Nephron (organoid): ENCODE measurements around the gene KSR2.
A peak's percentile ranks its signal among the peaks of the same experiment; 100 is the strongest.

ENCODE experiments used
- H3K27ac Mint-ChIP-seq, 3 experiments: 2 replicates each; pipeline ENCODE4 v1.8.0; 2020; ENCODE audit warnings: mixed read lengths in 3 of 3, mild to moderate bottlenecking in 2 of 3, moderate library complexity in 1 of 3
- H3K27me3 Mint-ChIP-seq: 2 replicates; pipeline ENCODE4 v1.8.0; 2021; ENCODE audit warnings: low read depth, mild to moderate bottlenecking, moderate library complexity, mixed read lengths
- H3K36me3 Mint-ChIP-seq: 2 replicates; pipeline ENCODE4 v1.8.0; 2020; ENCODE audit warnings: low read depth, mixed read lengths
- H3K4me1 Mint-ChIP-seq: 2 replicates; pipeline ENCODE4 v1.8.0; 2020; ENCODE audit warnings: mixed read lengths
- H3K4me3 Mint-ChIP-seq, 3 experiments: 2 replicates each; pipeline ENCODE4 v1.8.0; 2020; ENCODE audit warnings: mild to moderate bottlenecking in 3 of 3, mixed read lengths in 3 of 3, moderate library complexity in 2 of 3
- H3K9me3 Mint-ChIP-seq: 2 replicates; pipeline ENCODE4 v1.8.0; 2020; ENCODE audit warnings: mixed read lengths
- TF ChIP-seq, protein P1 (sequence below), 3 experiments: fragments of 200-600 bp; sonication (generic); IDR thresholded peaks; one replicate each; pipeline ENCODE4 v1.5.0; 2021; ENCODE audit warnings: antibody characterized with exemption in 3 of 3; ENCODE audit not compliant: unreplicated experiment in 3 of 3

Gene KSR2

DNA sequence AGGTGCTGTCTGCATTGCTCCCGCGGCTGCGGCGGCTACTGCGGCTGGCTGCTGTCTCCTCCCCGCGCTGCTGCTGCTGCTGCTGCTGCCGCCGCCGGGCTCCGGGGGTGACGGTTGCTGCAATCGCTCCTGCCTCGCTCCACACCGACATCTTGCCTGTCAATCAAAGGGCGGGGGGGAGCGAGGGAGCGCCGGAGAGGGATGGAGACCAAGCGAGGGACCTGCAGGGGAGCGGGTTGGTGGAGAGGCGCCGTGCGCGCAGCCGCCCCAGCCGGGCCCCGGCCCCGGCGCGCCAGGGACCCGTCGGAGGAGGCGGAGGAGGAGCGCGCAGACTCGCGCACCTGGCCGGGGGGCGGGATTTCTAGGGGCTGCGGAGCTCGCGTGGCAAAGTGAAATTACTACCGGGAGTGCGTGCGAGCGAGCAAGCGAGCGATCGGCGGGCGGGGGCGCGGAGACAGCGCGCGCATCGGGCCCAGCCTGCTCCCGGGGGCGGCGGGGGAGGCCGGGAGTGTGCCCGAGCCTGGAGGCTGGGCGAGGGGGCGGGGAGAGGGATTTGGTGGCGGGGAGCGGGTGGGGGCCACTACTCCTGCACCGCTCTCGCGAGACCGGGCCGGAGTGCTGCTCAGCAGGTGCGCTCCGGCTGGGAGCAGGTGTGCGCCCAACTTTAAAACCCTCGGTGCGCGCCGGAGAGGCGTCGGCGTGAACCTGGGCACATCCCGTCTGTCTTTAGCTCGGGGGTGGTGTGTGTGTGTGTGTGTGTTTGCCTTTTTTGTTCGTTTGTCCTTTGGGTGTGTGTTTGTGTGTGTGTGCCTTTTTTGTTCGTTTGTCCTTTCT lies at the start of gene KSR2:
Gene KSR2 (minus strand): TSS at position 165 of the 834 bp plus-strand sequence. CDS start 735 bp downstream, outside the sequence.
- peaks cover 12% of the 10 kb centered on the region for H3K36me3 Mint-ChIP-seq
- peaks cover 4% of the 10 kb centered on the region for H3K4me1 Mint-ChIP-seq
- peak within 1 kb of the TSS in 2 of 3 experiments; percentile 53 to 91 for H3K27ac Mint-ChIP-seq
- peaks cover 91% of the 10 kb centered on the region for H3K27me3 Mint-ChIP-seq
- H3K9me3 Mint-ChIP-seq, result peaks cover 23% of the 10 kb centered on the region
- TF ChIP-seq, protein P1, sequence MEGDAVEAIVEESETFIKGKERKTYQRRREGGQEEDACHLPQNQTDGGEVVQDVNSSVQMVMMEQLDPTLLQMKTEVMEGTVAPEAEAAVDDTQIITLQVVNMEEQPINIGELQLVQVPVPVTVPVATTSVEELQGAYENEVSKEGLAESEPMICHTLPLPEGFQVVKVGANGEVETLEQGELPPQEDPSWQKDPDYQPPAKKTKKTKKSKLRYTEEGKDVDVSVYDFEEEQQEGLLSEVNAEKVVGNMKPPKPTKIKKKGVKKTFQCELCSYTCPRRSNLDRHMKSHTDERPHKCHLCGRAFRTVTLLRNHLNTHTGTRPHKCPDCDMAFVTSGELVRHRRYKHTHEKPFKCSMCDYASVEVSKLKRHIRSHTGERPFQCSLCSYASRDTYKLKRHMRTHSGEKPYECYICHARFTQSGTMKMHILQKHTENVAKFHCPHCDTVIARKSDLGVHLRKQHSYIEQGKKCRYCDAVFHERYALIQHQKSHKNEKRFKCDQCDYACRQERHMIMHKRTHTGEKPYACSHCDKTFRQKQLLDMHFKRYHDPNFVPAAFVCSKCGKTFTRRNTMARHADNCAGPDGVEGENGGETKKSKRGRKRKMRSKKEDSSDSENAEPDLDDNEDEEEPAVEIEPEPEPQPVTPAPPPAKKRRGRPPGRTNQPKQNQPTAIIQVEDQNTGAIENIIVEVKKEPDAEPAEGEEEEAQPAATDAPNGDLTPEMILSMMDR (IDR thresholded peaks at IDR 0.05; ENCODE audit: unreplicated experiment in 3 of 3), result no peak
- peak within 1 kb of the TSS; percentile 83 to 92 (median 87) for H3K4me3 Mint-ChIP-seq

DNA sequence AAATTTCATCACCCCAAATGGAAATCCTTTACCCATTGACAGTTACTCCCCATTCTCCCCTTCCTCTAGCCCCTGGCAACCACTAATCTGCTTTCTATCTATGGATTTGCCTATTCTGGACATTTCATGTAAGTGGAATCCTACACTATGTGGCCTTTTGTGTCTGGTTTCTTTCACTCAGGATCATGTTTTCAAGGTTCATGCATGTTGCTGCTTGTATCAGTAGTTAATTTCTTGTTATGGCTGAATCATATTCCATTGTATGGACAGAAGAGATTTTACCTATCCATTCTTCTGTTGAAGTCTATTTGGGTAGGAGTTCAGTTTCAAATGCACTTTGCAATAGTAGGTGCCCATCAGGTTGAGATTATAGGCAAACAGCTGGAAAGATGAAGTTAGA lies 49.1 kb upstream of the KSR2 start:
- peaks cover 12% of the 10 kb centered on the region for H3K4me1 Mint-ChIP-seq
- no peaks in the 10 kb centered on the region for H3K9me3 Mint-ChIP-seq
- H3K27me3 Mint-ChIP-seq, result no peaks in the 10 kb centered on the region
- peak overlapping the region; percentile 92 to 94 (median 93) for H3K4me3 Mint-ChIP-seq
- H3K27ac Mint-ChIP-seq, result no peak overlapping the region
- TF ChIP-seq, protein P1 (IDR thresholded peaks at IDR 0.05; ENCODE audit: unreplicated experiment in 3 of 3), result no peak
- H3K36me3 Mint-ChIP-seq, result peaks cover 35% of the 10 kb centered on the region

DNA sequence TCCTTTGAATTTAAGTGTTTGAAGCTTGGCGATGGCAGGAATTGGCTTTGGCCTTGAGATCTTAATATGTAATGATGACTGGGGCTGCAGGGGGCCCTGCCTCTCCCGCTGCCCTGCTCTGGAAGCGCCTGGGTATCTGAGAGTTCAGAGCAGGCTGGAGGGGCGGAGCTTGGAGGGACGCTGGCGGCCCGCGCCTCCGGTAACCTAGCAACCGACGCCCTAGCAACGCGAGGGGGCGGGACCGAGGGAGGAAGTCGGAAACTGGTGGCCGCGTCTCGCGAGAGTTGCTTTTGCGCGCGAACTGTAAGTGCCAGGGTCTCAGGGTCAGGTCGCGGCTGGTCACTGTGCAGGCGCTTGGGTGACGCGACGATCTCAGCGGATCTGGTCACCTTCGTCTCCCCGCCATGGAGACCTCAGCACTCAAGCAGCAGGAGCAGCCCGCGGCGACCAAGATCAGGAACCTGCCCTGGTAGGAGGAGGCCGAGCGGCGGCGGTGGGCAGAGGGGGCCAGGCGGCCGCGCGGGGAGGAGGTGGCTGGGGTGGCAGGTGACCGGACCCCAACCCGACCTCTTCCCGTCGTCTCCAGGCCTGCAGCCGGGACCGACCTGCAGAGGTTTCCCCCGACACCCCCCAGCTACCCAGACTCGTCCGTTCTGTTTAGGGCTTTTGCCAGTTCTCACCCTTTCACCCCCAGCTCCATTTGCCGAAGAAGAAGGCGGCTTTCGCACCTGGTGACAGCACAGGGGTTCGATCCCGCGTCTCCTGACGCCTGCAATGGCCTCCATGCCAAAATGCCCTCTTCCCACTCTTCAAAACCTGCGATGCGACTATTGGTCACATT lies 47.9 kb upstream of the KSR2 start, which contains the start of gene RFC5:
Gene RFC5 (plus strand): TSS at position 280 of the 841 bp plus-strand sequence. CDS start 125 bp downstream, at position 405.
- H3K27me3 Mint-ChIP-seq, result no peaks in the 10 kb centered on the region
- H3K9me3 Mint-ChIP-seq, result no peaks in the 10 kb centered on the region
- TF ChIP-seq, protein P1 (IDR thresholded peaks at IDR 0.05; ENCODE audit: unreplicated experiment in 3 of 3), result no peak
- H3K27ac Mint-ChIP-seq, result peak within 1 kb of the TSS; percentile 74 to 83 (median 80)
- H3K4me3 Mint-ChIP-seq, result peak within 1 kb of the TSS; percentile 92 to 94 (median 93)
- H3K4me1 Mint-ChIP-seq, result peaks cover 12% of the 10 kb centered on the region
- H3K36me3 Mint-ChIP-seq, result peaks cover 23% of the 10 kb centered on the region

DNA sequence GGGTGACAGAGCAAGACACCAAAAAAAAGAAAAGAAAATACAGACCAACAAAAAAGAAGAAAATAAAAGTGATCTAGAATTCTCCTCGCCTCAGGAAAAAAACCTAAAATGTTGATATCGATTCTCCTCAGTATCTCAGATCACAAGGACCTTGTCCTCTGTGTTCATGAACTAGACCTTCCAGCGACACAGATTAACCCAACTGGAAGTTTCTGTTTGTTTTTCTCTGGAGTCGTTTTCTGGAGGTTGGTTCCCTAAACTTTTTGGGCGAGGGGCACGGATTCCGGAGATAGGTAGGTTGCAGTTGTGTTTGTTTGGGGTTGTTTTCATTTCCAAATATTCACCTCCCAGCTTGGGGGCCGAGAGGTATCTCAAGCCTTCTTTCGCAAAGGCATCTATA lies 47.2 kb upstream of the KSR2 start:
- TF ChIP-seq, protein P1 (IDR thresholded peaks at IDR 0.05; ENCODE audit: unreplicated experiment in 3 of 3), result no peak
- no peaks in the 10 kb centered on the region for H3K9me3 Mint-ChIP-seq
- H3K27me3 Mint-ChIP-seq, result no peaks in the 10 kb centered on the region
- H3K4me3 Mint-ChIP-seq, result peak overlapping the region; percentile 92 to 94 (median 93)
- H3K4me1 Mint-ChIP-seq, result peaks cover 12% of the 10 kb centered on the region
- H3K36me3 Mint-ChIP-seq, result peaks cover 16% of the 10 kb centered on the region
- H3K27ac Mint-ChIP-seq, result peak overlapping the region in 2 of 3 experiments; percentile 54 to 72

DNA sequence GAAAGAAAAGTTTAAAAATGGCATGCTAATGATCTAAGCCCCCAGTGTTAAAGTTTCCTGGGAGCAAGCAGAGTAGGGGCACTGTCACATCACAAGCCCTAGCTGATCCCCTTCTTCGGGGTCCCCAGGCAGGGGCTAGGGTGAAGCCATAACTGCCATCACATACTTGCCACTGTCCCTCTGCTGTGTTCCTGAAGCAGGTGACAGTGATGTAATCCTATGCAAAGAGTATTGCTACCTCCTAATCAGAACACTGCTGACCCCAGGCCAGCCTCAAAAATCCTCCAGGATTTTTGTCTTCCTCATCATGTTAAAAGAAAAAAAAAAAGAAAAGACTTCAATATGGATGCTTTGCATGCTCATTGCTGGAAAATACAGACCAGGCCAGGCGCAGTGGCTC lies 46.5 kb upstream of the KSR2 start:
- H3K36me3 Mint-ChIP-seq, result peaks cover 11% of the 10 kb centered on the region
- no peaks in the 10 kb centered on the region for H3K27me3 Mint-ChIP-seq
- H3K27ac Mint-ChIP-seq, result no peak overlapping the region
- TF ChIP-seq, protein P1 (IDR thresholded peaks at IDR 0.05; ENCODE audit: unreplicated experiment in 3 of 3), result no peak
- H3K9me3 Mint-ChIP-seq, result no peaks in the 10 kb centered on the region
- H3K4me1 Mint-ChIP-seq, result peaks cover 12% of the 10 kb centered on the region
- peak overlapping the region; percentile 40 to 94 (median 92) for H3K4me3 Mint-ChIP-seq
